Airway epithelial cell (primary cell): ENCODE data around the gene COA1. TPM values are rescaled to one million over a fixed set of nuclear protein-coding genes. Genes with fewer than 3 reads are reported as not detected.

Experiments used
- total RNA-seq: library from RNA; depleted of rRNA; stranded (reverse); fragments of >200 nt; gene quantifications from 2 replicates; pipeline ENCODE4 v1.2.3, GENCODE V29; 2015

Gene COA1
- 49.3 and 65.3 TPM in 2 replicates for total RNA-seq

DNA sequence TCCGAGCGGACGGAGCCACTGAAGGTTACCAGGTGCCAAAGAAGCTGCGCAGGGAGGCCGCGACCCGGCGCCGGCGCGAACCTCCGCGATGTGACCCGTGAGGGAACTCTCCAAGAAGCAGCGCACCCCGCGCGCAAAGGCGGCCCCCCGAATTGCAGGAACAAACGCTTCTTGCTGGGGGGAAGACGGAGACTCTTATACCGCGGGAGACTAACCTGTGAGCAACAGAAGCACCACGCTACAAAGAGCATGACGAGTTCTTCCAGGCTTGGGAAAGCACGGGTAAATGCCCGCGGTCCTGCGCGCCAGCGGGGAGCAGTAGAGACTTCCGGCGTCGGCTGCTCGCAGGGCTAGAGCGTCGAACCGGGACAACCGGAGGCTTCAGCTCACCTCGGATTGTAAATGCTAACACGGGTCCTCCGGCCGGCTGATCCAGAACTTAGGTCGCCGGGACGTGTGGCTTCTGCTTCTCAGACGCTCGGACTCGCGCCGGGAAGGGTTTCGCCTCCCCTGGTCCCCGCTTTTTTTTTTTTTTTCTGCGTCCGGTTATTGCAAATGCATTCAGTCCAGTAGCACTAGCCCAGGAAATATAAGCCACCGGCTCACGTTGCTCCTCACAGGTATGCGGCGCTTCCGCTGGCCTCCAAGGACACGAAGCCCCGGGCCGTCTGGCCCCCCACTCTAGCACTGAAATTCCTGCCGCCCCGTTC is at the start of gene COA1:
Gene COA1 (minus strand): TSS at position 310 of the 710 bp plus-strand sequence. CDS start 80,909 bp downstream, outside the sequence.

DNA sequence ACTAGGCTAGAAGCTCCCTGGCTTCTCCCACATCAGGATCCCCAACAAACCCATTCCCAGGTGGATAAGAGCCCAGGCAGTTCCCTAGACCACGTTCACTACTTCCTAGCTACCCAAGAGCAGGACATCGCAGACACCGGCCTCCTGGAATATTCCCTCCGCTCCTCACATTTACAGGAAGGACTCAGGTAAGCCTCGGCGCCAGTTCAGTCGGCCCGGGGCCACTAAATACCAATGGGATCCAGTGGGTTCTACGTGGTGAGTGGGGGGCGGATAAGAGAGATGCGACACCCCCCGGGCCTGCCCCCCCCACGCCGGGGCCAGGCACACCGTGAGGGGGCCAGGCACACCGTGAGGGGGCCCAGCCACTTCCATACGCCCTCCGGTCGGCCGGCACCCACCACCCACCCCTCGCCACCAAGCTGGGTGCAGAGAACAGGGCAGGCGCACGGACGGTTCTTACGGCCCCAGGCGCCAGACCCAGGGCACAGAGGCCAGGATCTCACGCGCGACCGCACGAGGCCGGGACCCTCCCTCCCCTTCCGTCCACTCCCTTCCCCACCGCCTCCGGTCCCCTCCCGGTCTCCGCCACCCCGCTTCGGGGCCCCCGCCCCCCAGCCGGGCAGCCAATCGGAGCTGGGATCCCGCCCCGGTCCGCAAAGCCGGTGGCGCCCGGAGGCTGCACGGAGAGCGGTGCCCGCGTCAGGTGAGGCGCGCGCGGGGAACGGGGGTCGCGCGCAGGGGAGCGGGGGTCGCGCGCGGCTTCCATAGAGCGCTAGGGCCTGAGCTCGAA is 28.9 kb upstream of the COA1 start, which contains the start of gene BLVRA:
Gene BLVRA (plus strand): TSS at position 652 of the 793 bp plus-strand sequence. CDS start 12,479 bp downstream, outside the sequence.

Other genes starting within 250 kb of the COA1 start
- 87.2 and 111 TPM in 2 replicates for gene STK17A, start 146.4 kb downstream of the COA1 start, total RNA-seq
- gene BLVRA, start 29.2 kb upstream of the COA1 start, total RNA-seq = 62.6 and 76.1 TPM in 2 replicates
- gene MRPS24, start 140.0 kb upstream of the COA1 start, total RNA-seq = 156 and 209 TPM in 2 replicates
- 16.7 and 22.1 TPM in 2 replicates for gene URGCP, start 177.1 kb upstream of the COA1 start, total RNA-seq
- 2.0 and 6.0 TPM in 2 replicates for gene UBE2D4, start 196.9 kb upstream of the COA1 start, total RNA-seq